SIG-M5 treated with dmso at 0.1 percent for 504 hours (cell line): ENCODE results near the gene CD93.

ENCODE experiments used
- DNase-seq: peaks from one replicate; lab custom pipeline; 2025; ENCODE audit not compliant: unreplicated experiment; lab: John Stamatoyannopoulos, UW

Gene CD93

GRCh38 chr20:23061734-23062561, 24.2 kb downstream of the CD93 start:
- peak; percentile 64 for DNase-seq

GRCh38 chr20:23061262-23061661, 24.9 kb downstream of the CD93 start:
- DNase-seq = no peak

- DNase-seq = no peak
Observed at GRCh38 chr20:23060629-23061028, 25.5 kb downstream of the CD93 start.

- DNase-seq = no peak
Observed at GRCh38 chr20:23059846-23060245, 26.3 kb downstream of the CD93 start.

- DNase-seq = no peak
Observed at GRCh38 chr20:23059001-23059400, 27.1 kb downstream of the CD93 start.

GRCh38 chr20:23058240-23058639, 27.9 kb downstream of the CD93 start:
- no peak for DNase-seq

- DNase-seq = no peak
Observed at GRCh38 chr20:23052904-23053303, 33.2 kb downstream of the CD93 start.

- peak; percentile 86 for DNase-seq
Observed at GRCh38 chr20:23050847-23051627, 35.1 kb downstream of the CD93 start.

GRCh38 chr20:23050076-23050838, 35.9 kb downstream of the CD93 start:
- DNase-seq = no peak

GRCh38 chr20:23049201-23050075, 36.7 kb downstream of the CD93 start, which contains the start of gene THBD:
TSS of gene THBD (minus strand) at chr20:23049672. CDS start at chr20:23049504, 168 bp downstream.
- peak; percentile 70 for DNase-seq

GRCh38 chr20:23048283-23049200, 37.6 kb downstream of the CD93 start:
- peak; percentile 81 for DNase-seq

GRCh38 chr20:23047738-23048214, 38.3 kb downstream of the CD93 start:
- DNase-seq = no peak

GRCh38 chr20:23047001-23047737, 39.0 kb downstream of the CD93 start:
- DNase-seq = no peak

GRCh38 chr20:23046431-23046830, 39.7 kb downstream of the CD93 start:
- no peak for DNase-seq

GRCh38 chr20:23043376-23043775, 42.7 kb downstream of the CD93 start:
- DNase-seq = no peak

GRCh38 chr20:23042270-23042669, 43.9 kb downstream of the CD93 start:
- peak; percentile 27 for DNase-seq

- no peak for DNase-seq
Observed at GRCh38 chr20:23039885-23040508, 46.1 kb downstream of the CD93 start.
